ENCODE data around the gene SMOC2.

Gene SMOC2

DNA sequence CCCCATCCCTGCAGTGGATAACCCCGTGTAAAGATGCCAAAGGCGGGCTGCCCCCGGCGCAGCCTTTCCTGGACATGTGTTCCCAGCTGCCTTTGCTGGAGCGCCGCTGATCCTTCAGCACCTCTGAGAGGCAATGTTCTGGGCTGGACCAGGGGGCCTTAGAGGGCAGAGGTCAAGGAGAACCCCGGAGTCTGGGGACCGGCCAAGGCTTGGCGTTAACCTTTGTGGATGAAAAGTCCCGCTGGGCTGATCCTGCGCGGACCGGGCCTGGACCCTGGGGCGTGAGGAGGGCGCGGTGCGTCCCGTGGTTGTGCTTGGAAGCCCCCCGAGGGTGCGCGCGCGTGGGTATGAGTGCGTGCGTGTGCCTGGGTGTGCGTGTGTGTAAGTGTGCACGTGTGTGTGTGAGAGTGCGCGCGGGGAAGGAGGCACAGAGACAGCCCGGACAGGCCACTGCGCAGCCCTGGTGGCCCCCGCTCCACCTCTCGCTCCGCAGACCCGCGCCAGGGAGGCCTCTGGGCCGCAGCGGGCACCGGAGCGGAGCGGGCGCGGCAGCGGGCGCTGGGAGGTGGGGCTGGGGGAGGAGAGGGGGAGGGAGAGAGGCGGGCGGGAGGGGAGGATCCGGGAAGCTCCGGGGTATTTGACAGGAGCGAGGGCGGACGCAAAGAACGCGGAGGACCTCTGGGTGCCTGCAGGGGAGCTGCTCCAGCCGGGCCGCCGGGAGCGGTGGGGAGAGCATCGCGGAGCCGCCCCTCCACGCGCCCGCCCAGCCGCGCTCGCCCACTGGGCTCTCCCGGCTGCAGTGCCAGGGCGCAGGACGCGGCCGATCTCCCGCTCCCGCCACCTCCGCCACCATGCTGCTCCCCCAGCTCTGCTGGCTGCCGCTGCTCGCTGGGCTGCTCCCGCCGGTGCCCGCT, at the start of gene SMOC2:
SMOC2 (plus strand) TSS at position 665 of the 914 bp plus-strand sequence; CDS start at position 852, 187 bp downstream.
- no peak for DNase-seq

GRCh38 chr6:168393126-168393870, 47.7 kb upstream of the SMOC2 start:
- DNase-seq, result no peak

- no peak for DNase-seq
These were observed 46.4 kb upstream of the SMOC2 start for GRCh38 chr6:168394606-168395005.

GRCh38 chr6:168395983-168396382, 45.0 kb upstream of the SMOC2 start:
- DNase-seq, result no peak

DNA sequence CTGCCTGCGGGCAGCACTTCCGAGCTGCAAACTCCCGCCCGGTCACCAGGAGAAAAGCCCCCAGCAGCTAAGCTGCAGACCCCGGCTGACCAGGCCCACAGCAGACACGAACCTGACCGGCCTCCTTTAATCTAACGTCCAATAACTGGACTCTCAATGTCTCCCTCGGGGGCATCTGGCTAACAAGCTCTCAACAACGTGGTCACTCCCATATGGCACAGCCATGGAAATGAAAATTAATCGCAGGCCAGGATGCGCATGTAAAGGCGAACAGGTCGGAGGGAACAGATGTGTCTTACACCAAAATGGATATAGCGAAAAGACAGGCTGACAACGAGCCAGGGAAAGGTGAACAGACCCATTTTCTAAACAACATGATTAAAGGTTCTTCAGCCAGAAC, 44.4 kb upstream of the SMOC2 start:
- DNase-seq, result no peak

- DNase-seq, result no peak
These were observed 44.0 kb upstream of the SMOC2 start for GRCh38 chr6:168397012-168397411.

GRCh38 chr6:168400037-168400436, 40.9 kb upstream of the SMOC2 start:
- no peak for DNase-seq

GRCh38 chr6:168403370-168404005, 37.5 kb upstream of the SMOC2 start:
- no peak for DNase-seq

- no peak for DNase-seq
These were observed 36.4 kb upstream of the SMOC2 start for GRCh38 chr6:168404560-168404959.

GRCh38 chr6:168407842-168408241, 33.1 kb upstream of the SMOC2 start:
- no peak for DNase-seq

- no peak for DNase-seq
These were observed 32.4 kb upstream of the SMOC2 start for GRCh38 chr6:168408504-168409136.

GRCh38 chr6:168410035-168410434, 30.9 kb upstream of the SMOC2 start:
- no peak for DNase-seq

DNA sequence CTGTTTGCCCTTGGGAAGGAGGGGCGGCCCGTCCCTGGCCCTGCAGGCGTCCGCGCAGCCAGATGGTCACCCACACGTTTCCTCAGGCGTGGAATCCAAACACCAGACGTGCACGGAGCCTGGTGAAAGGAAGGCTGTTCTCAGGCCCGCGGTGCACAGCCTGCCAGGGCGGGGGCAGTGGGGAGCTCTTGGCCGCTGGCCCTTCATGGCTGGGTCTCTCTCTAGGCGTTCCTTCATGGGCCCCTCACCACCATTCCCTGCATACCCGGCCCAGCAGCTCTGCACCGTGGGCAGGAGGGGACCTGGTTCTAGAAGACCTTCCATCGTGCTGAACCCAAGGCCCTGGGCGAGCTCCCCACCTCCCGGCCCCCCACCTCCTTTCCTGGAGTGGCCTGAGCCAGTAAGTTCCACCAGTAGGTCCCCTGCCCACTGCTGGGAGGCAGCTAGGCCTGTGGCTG, 30.4 kb upstream of the SMOC2 start:
- DNase-seq, result no peak

GRCh38 chr6:168411130-168411529, 29.9 kb upstream of the SMOC2 start:
- DNase-seq, result no peak

DNA sequence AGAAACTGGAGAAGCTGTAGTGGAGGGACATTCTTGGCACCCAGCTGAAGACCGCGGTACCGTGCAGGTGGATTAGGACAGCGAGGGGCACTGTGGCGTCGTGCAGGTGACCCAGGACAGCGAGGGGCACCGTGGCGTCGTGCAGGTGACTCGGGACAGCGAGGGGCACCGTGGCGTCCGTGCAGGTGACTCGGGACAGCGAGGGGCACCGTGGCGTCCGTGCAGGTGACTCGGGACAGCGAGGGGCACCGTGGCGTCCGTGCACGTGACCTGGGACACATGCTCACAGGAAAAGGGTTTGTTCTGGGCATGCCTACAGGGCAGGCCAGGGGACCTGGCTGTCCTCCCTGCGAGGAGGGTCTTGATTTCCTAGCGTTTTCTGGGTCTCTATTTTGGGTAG, 29.2 kb upstream of the SMOC2 start:
- no peak for DNase-seq

DNA sequence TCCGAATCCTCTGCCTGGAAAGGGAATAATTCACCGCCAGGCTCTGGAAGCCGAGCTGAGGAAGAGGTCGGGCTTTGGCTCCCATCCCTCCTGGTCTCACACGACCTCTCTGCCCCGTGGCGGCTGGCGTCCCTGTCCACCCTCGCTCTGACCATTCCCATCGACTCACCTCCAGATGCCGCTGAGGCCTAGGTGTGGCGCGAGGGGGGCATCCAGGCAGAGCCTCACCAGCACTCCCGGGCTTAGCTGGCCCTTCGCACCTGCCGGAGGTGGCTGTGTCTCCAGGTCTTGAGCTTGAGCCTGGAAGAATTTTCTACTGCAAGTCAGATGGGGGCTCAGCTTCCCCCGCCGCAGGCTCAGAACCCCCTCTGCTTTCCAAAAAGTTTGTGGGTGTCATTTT, 28.5 kb upstream of the SMOC2 start:
- no peak for DNase-seq

- no peak for DNase-seq
These were observed 27.8 kb upstream of the SMOC2 start for GRCh38 chr6:168413018-168413720.

GRCh38 chr6:168413856-168414255, 27.1 kb upstream of the SMOC2 start:
- DNase-seq, result no peak

DNA sequence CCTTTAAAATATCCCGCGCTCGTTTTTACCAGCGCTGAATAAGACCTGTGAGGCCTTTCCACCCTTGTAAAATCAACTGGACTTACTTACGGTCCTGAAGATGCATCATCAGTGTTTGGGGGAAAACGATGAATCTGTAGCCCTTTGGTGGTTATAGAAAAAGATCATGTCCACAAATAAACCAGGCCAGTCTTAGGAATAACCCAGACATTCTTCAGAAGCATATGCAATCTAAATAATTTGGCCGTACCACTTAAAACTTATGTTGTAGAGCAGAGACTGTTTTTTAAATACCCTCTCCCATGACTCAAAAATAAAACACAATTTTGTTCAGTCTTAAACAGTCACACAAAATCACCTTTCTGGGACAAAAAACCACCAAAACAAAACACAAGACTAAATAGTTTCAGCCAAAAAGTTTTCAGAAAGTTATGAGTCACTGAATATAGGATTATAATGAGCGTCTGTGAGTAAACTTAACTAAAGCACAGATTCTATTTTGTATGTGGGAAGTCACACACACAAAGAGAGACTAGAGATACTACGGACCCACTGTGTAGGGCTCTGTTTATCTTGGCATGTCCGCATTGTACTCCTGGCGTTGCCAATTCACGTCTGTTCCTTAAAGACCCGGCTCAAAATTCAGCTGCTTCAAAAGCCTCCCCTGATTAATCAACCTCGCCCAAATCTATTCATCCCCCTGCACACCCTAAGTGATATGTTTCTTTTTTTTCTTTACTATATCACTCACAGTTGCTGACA, 26.5 kb upstream of the SMOC2 start:
- DNase-seq, result no peak

DNA sequence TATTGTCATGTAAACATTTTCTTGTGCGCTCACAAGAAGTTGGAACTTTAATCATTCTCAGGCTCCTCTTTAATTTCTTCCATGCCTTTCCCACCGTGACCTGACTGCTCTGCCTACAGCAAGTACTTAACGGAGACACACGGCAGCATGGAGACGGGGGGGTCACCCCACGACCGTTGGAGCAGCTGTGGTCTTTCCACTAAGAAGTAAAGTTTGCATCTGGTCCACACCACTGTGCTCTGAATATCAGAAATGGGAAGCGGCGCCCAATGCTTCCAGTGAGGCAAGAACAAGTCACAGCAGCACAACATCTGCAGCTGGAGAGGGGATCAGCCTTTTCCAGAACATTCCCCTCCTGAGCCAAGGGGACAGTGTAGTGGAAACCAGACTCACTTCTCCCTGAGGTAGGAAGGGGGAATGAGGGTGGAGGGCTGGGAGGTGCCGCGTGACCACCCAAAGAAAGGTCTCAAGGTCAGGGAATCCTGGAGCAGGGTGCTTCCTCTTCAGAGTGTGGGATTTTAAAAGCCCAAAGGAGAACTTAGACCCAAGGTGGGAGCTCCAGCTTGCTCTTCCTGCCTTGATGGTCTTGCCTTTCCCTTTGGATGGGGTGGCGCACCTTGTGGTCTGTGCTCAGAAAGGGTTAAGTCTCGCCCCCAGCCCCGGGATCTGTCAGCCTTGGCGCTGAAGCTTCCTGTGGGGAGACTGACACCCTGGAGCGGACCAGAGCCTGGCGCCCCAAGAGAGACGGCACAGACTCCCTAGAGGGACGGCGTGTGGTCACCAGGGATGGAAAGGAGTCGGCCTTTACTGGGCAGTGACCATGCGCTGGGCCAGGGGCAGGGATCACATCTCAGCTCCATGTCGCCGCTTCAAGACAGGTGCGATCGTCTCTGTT, 25.6 kb upstream of the SMOC2 start:
- DNase-seq, result no peak

Measured in stimulated activated CD4-positive, alpha-beta T cell treated with anti-CD3 and anti-CD28 coated beads, Interleukin-1b, Interleukin-23, amount 100 ng/mL, for 48 hours (primary cell).